Frontal cortex (tissue), 4 donors: Measurements from ENCODE around the gene NEK1. TPM values are rescaled to one million over a fixed set of nuclear protein-coding genes. Genes with fewer than 3 reads are reported as not detected.
"Not testable (repeated sequence)": the region's sequence is repeated elsewhere in the genome, so short reads cannot be mapped to it uniquely, and the experiment has no call there.

ENCODE experiments used
- DNase-seq, 2 donors: peaks; one replicate each; pipeline ENCODE4 v3.0.0; 2012; ENCODE audit warnings: low spot score in 2 of 2
- FAIRE-seq: peaks from 2 replicates; lab custom pipeline; 2012; peaks lifted over from hg19 to GRCh38; lab: Jason Lieb, UNC
- total RNA-seq: library from RNA; depleted of rRNA; stranded (reverse); fragments of >200 nt; gene quantifications from one replicate; pipeline ENCODE4 v1.2.3, GENCODE V29; 2014
- donor health status: control.
- donor health status: control.
- donor health status: control.

NEK1 gene
- total RNA-seq, 1 donor from 2014 or later: 28.1 TPM

DNA sequence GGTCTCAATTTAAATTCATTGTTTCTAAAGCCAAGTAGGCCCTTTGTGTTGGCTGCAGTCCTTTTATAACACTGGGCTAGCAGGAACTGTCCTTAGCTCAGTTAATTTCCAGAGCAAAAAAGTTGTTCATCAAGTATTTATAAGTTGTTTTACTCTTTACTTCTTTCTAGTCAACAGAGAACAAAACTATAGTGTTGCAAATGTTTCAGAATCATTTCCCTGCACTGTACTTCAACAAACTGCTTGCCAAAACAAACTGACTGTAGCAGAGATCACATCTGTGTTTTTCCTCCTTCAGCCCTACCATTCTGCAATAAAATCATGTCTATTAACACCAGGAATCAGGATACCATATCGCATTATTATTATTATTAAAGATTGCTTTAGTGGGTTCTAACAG lies 173.1 kb downstream of the NEK1 start:
- no peak for FAIRE-seq
- no peak for DNase-seq

DNA sequence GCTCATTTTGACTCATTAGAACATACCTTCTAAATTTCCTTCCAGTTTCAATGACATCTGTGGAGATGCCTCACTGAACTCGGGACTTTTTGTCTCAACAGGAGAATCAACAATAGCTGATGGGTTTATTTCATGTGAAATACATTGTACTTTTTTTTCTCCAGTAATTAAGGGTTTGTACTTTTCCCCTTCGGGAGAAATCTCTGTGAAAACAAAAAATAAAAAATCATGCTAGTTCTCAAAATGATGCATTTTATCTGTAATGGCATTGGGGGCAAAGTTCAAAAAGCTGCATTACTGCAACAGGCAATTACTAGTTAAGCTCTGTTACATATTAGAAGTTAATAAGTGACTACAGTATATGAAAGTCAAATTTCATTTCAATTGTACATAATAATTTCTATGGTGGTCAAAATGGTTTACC lies 174.3 kb downstream of the NEK1 start:
- DNase-seq: no peak
- no peak for FAIRE-seq

DNA sequence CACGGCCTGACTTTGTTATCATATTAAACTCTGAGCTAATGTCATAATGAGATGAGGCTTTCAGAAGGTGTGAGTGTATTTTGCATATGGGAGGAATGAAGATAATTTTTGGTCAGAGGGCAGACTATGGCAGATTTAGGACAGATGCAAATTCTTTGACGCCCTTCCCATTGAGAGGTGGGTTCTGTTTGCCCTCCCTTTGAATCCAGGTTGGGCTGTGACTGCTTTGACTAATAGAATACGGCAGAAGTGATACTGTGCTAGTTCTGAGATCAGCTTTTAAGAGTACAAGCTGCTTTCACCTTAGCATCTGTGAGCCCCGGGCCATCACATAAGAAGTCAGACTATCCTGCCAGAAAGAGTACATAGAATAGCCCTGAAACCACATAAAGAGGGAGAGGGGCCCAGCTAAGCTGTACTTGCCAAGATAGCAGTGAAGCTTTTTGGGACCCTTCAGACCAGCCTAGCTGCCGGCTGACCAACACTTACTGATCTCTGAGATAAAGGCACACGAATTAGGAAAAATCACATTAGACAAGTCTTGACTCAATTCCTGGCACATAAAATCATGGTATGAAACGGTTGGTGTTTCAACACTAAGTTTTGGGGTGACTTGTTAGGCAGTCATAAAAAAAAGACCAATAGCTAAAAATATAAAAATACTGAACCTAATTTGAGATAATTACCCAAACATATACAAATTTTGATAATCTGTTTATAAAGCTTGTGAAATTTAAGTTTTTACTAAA lies 174.9 kb downstream of the NEK1 start:
- DNase-seq: no peak
- FAIRE-seq: no peak

DNA sequence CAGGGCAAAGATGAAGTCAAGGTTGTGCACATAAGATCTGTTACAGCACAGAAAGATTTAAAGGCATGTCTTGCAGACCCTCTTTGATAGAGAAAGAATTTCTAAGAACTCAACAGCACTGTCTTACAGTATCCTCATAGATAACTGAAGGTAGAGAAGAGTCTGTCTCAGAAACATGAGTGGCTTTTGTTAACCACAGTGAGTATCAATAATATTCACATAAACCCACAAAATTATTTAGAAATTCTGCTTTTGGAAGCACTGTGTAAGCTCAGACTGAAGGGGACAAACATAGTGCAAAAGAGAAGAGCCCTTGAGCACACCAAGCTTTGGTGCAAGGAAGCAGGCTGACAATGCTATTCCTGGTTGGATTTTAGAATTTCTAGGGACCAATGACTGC lies 175.6 kb downstream of the NEK1 start:
- FAIRE-seq: no peak

DNA sequence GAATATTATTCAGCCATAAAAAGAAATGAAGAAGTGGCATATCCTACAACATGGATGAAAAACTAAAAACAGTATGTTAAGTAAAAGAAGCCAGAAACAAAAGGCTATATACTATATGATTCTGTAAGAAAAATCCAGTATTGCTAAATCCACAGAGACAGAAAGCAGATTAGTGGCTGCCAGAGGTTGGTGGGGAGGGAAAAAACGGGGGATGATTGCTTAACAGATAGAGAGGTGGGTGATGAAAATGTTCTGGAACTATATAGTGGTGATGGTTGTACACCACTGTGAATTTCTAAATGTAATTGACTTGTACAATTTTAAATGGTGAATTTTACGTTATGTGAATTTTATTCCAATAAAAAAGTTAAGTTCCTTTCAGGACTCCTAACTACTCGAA lies 184.0 kb downstream of the NEK1 start:
- no peak for FAIRE-seq
- DNase-seq: no peak

More for the DNA sequence above, 175.6 kb downstream of the NEK1 start:
- no peak for DNase-seq

DNA sequence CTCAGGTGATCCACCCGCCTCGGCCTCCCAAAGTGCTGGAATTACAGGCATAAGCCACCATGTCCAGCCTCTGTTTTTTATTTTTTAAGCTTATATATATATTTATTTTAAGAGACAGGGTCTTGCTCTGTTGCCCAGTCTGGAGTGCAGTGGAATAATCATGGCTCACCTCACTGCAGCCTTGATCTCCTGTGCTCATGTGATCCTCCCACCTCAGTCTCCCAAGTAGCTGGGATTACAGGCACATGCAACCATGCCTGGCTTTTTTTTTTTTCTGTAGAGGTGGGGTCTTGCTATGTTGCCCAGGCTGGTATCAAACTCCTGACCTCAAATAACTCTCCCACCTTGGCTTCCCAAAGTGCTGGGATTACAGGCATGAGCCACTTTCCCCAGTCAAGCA lies 184.7 kb downstream of the NEK1 start:
- DNase-seq, FAIRE-seq: not testable (repeated sequence)

DNA sequence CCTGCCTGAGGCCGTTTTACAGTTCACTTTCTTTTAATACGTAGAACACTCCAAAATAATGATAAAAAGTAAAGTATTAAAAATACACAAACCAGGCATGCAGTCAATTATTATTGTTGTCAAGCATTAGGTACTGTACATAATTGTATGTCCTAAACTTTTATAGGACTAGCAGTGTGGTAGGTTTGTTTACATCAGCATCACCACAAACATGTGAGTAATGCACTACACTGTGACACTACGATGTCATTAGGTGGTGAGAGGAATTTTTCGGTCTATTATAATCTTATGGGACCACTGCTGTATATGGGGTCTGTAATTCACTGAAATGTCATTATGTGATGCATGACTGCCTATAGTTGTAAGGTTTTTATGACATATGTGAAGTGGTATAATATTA lies 192.1 kb downstream of the NEK1 start:
- FAIRE-seq (no peak), DNase-seq (no peak)

DNA sequence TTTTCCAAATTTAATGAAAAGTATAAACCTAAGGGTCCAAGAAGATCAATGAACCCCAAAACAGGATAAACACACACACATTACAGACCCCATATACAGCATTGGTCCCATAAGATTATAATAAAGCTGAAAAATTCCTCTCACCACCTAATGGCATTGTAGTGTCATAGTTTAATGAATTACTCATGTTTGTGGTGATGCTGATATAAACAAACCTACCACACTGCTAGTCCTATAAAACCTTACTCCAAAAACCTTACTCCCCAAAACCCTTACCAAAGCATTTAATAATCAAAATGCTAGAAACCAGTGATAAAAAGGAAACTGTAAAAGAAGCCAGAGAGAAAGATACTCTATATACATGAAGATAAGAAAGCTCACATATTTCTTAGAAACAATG lies 193.5 kb downstream of the NEK1 start:
- DNase-seq (no peak), FAIRE-seq (no peak)

DNA sequence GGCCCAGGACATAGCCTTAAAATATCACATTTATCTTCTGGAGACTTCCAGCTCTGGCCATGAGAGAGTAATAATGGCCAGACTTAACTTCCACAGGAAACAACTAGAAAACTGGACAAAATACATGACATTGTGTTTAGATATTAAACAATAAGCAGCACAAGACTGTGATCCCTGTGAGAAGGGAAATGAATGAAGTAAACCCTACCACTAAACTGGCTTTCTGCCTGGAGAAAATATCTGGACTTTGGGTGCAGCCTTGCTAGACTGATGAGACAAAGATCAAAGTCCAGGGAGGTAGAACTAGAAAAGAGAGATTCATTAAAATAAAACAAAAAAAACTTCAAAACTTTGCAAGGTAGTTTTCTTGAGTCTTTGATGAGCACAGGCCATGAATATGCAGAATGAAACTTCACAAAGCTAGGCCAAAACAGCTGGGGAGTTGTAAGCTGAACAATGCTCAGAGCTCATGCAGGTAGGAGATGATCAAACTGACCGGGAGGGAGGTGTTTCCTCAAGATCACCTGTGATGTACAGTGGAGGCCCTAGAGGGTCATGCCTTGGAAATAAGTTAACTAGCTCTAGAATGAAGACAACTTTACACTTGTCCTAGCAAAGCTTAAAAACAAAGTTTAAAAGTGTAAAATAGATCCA lies 194.6 kb downstream of the NEK1 start:
- no peak for DNase-seq
- FAIRE-seq: no peak

DNA sequence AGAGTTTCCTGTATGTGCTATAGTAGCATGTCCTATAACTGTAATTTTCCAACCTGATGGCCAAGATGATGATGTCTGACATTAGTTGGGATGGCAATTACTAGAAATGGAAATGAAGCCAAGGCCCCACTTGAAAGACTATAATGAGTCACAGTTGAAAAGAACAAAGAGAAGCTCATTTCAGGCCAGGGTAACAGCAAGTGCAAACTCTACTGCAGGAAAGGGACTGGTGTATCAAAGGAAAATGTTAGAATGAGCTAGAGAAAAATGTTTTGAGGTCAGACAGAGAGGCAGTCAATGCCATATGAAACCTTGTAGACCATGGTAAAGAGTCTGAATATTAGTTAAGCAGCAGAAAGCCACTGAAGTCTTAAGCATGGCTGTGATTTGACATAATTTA lies 195.4 kb downstream of the NEK1 start:
- FAIRE-seq (no peak), DNase-seq (no peak)

DNA sequence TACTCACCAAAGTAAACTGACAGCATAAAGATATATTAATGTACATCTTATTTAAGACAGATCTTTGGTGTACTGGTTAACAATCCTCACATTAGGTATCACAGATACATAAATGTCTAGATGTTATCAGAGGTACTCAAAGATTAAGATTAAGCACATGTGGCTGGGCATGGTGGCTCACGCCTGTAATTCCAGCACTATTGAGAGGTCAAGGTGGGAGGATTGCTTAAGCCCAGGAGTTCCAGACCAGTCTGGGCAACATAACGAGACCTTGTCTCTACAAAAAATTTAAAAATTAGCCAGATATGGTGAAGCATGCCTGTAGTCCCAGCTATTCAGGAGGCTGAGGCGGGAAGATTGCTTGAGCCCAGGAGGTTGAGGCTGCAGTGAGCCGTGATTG lies 195.9 kb downstream of the NEK1 start:
- DNase-seq: no peak
- no peak for FAIRE-seq

DNA sequence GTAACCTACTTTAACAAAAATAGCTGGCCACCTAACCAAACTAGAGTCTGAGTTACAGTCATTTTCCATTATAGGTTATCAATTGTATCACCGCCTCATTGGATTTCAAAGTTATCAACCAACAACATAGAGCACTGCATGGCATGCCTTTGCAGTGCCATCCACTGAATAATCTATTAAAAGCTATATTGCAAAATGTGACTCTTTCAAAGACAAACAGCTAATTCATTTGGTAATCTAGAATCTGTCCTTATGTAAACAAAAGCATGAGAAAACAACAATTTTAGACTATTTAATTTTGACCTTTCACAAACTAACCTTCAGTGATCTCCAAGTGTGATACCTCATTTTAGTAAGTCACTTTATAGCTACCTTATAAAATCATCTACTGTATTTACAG lies 197.5 kb downstream of the NEK1 start:
- FAIRE-seq (no peak), DNase-seq (no peak)

DNA sequence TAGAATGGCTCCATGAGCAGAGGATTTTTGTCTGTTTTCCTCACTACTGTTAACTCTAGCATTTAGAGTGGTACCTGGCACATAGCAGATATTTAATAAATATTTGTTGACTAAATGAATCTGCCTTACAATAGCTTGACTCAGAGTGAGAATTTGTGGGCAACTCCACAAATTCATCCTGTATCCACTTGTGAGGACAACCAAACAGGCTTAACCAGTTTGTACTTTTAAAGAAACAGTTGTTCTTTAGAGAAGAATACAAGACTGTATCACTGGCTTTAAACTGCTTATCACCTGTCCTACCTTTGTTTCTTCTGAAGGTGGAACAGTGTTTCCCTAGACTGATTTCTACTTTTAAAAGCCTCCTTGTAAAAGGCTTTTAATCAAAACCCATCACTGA lies 200.3 kb downstream of the NEK1 start:
- FAIRE-seq (no peak), DNase-seq (no peak)

DNA sequence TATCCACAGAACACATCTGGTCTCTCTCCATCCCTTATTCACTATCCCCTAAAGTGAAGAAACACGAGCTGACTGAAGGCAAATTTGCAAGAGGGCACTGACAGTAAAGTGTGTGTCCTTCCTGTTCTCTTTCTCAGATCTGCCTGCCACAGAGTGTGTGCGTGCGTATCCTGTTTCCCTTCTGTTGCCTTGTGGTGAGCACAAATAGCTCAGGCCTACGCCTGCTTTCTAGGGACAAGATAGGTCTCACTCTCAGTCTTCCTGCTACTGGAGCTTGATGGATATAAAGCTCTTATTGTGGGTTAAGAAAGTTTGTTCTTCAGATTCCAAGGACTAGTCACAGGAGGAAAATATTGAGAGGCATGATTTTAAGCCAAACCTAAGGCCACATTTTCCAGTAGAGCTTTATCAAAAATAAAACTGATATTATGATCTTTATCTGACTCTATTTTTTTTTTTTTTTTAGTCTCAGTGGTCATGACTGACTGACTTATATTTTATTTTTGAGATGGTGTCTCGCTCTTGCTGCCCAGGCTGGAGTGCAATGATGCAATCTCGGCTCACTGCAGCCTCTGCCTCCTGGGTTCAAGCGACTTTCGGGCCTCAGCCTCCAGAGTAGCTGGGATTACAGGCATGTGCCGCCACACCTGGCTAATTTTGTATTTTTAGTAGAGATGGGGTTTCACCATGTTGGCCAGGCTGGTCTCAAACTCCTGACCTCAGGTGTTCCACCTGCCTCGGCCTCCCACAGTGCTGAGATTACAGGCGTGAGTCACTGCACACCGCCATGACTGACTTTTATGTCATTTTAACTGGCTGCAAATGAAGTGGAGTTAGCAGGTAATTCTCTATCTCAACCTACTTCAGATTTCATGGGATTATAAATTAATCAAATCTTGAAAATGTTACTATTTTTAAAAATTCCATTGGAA lies 201.3 kb downstream of the NEK1 start:
- FAIRE-seq (no peak), DNase-seq (no peak)

DNA sequence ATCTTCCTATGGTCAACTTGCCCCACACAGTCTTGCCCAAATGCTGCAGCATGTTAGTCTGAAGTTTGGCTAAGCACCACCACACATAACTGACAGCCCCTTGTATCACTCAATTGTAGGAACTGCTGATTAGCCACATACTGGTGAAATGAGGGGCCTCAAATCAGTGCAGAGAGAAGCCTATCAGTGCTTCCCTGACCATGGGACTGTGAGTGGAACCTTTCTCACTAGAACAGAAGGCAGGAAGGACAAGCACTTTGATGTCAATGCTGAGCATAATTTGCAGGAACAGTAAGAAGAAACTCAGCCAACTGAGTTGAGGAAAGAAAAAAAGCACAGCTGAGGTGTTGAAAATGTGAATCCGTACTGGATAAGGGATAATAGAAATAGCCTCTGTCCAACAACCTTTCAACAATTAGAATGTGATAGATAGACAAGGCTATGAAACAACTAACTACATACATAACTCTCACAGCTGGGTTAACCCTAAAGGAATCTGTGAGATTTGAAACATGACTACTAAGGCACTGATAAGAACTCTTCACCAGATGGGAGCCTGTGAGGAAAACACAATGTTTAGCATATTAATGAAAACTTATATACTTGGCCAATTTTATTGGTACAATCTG lies 205.1 kb downstream of the NEK1 start:
- FAIRE-seq: no peak
- no peak for DNase-seq

DNA sequence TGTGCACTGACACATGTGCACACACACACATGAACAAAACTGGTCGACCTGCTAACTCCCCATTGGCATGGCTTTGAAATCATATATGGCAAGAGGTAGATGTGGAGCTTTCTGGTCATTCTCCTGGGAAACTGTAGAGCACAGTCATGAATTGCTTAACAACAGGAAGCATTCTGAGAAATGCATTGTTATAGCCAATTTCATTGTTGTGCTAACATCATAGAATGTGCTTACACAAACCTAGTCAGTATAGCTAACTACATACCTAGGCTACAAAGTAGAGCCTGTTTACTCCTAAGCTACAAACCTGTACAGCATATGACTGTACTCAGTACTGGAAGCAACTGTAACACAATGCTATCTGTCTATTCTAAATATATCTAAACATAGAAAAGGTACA lies 207.4 kb downstream of the NEK1 start:
- DNase-seq: no peak
- FAIRE-seq: no peak

DNA sequence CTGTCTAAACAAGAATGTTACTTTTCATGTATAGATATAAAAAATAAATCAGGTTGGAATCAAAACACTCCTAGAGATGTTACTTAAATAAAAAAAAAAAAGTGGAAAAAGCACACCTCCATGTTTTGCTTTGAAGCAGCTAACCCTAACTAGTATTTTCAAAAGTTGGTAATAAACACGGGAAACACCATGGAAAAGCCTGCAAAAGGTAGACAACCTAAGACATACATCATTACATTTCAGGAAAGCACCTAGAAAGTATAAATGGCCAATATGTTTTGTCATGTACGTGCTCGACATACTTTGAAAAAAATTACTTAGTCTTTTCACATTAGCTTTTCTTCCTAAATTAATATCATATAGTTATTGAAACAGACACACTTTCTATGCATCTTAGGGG lies 211.6 kb downstream of the NEK1 start:
- DNase-seq (no peak), FAIRE-seq (peak; percentile 63)

DNA sequence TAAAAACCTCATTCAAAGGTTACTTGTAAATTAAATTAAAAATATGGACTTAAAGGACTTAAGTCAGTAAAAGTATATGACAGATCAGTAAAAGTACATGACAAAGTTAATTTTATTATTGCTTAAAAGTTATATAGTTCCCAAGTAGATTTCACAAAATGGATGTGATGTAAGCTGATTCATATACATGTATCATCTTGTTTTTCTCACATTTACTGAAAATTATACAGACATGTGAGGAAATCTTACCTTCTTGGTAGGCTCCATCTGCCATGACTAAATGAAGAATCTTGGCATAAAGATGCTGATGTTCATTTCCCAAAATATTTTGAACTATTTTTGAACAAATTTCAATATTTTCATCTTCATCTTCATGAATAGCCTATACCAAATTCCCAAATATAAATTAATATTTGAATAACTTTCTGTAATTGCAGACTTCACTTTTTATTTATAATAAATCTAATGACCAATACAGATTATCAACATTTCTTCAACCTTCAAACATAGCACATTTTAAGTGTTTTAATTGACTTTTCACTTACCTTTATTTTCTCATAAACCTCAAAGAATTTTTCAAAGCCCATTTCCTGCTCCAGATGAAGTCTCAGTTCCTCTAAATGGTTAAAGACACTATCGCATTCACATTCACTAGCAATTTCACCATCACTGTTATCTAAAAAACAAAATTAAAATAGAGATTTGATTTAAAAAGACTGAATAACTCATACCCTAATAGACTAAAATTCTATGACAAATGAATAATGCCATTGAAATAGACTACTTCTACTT lies 212.2 kb downstream of the NEK1 start:
- peak; percentile 53 for FAIRE-seq

DNA sequence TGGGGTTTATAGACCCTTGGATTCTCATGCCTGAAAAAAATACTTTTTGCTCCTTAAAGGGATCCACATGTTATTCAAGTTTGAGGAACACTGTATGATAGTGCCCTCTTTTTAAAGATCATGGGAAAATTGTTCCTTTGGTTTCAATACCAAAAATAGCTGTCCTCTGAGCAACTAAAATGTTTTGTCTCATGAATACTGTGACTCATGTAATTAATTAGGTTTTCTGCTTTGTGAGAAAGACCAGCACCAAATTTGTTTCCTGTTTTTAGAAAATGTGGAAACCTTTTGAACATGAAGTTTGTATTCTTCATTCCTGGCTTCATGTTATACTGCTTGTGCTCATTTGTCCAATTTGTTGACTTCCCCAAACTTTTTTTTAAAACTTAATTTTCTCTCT lies 214.1 kb downstream of the NEK1 start:
- FAIRE-seq (no peak), DNase-seq (no peak)

More for the DNA sequence above, 212.2 kb downstream of the NEK1 start:
- DNase-seq: no peak
